Measurements from ENCODE around the gene COG2. TPM values are rescaled to one million over a fixed set of nuclear protein-coding genes. Genes with fewer than 3 reads are reported as not detected.
A peak's percentile ranks its signal among the peaks of the same experiment; 100 is the strongest.

Gene COG2
- total and polyA plus RNA-seq, 2 of the 13 experiments (the other 11 are each of a cell fraction or from before 2014, with no cell fraction given): 16.8 to 36.3 TPM

DNA sequence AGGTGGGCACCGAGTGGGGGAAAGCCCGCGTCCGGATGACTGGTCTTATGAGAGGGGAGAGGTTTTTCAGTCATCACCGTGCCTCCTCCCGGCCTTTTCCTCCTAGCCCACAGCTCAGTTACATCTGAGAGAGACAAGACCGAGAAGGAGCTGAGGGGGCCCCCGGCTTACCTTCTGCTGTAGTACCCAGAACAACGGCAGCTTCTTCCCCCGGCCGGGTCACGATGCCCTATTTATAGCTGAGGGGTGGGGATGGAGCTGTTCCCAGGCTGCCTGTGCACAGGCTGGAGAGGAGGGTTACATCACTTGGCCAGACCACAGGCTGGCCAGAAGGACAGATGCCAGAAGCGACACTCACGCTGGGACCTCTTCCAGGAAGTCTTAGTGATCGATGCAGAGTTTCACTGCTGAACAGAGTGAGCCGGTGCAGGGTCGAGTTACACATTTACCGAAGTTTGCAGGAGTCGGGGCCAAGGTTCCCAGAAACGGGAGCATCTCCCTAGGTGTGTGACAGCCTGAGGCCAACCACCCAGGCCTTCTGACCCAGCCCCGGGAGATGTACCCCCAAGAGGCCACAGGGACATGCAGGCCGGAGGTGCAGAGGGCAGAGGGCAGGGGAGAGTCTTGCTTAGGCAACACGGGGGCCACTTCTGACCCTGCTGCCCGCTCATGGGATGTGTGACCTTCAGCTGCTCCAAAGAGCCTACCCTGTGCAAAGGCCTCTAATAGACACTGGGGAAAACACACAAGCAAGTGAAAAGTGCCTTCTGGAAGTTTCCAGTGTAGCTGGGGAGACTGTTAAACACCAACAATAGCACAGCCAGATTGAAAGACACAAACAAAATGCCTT lies 71.9 kb downstream of the COG2 start, which contains the start of gene AGT (continued):
- TF ChIP-seq HNRNPUL1 (IDR thresholded peaks at IDR 0.05; ENCODE audit: low read depth, low read length): no peak
- no peak for TF ChIP-seq PTBP1 (IDR thresholded peaks at IDR 0.05; ENCODE audit: low read depth, low read length, poor library complexity, severe bottlenecking)
- TF ChIP-seq, protein P1, sequence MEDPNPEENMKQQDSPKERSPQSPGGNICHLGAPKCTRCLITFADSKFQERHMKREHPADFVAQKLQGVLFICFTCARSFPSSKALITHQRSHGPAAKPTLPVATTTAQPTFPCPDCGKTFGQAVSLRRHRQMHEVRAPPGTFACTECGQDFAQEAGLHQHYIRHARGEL (CRISPR knock-in tag; IDR thresholded peaks at IDR 0.05): 0 out of 2 replicates have a peak, but pooled peaks have one; percentile 53
- TF ChIP-seq RORA (CRISPR knock-in tag; IDR thresholded peaks at IDR 0.05): 0 out of 2 replicates have a peak, but pooled peaks have one; percentile 73
- TF ChIP-seq CHD2 (IDR thresholded peaks at IDR 0.05; ENCODE audit: low read depth, low read length): peak; percentile 37; the same call in 1 of the 2 replicates
- TF ChIP-seq, protein P2, sequence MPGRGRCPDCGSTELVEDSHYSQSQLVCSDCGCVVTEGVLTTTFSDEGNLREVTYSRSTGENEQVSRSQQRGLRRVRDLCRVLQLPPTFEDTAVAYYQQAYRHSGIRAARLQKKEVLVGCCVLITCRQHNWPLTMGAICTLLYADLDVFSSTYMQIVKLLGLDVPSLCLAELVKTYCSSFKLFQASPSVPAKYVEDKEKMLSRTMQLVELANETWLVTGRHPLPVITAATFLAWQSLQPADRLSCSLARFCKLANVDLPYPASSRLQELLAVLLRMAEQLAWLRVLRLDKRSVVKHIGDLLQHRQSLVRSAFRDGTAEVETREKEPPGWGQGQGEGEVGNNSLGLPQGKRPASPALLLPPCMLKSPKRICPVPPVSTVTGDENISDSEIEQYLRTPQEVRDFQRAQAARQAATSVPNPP (CRISPR knock-in tag; IDR thresholded peaks at IDR 0.05): peak; percentile 58; the same call in 1 of the 2 replicates
- TF ChIP-seq, protein P3, sequence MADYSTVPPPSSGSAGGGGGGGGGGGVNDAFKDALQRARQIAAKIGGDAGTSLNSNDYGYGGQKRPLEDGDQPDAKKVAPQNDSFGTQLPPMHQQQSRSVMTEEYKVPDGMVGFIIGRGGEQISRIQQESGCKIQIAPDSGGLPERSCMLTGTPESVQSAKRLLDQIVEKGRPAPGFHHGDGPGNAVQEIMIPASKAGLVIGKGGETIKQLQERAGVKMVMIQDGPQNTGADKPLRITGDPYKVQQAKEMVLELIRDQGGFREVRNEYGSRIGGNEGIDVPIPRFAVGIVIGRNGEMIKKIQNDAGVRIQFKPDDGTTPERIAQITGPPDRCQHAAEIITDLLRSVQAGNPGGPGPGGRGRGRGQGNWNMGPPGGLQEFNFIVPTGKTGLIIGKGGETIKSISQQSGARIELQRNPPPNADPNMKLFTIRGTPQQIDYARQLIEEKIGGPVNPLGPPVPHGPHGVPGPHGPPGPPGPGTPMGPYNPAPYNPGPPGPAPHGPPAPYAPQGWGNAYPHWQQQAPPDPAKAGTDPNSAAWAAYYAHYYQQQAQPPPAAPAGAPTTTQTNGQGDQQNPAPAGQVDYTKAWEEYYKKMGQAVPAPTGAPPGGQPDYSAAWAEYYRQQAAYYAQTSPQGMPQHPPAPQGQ (CRISPR knock-in tag; IDR thresholded peaks at IDR 0.05; ENCODE audit: borderline replicate concordance): peak; percentile 71; the same call in 1 of the 2 replicates
- TF ChIP-seq ZNF180 (CRISPR knock-in tag; IDR thresholded peaks at IDR 0.05; ENCODE audit: borderline replicate concordance, low read depth): no peak
- TF ChIP-seq ZNF83 (CRISPR knock-in tag; IDR thresholded peaks at IDR 0.05; ENCODE audit: borderline replicate concordance): no peak
- TF ChIP-seq ARNTL (CRISPR knock-in tag; IDR thresholded peaks at IDR 0.05): peak; percentile 96
- 0 out of 2 replicates have a peak, but pooled peaks have one; percentile 37 for TF ChIP-seq ZNF484 (CRISPR knock-in tag; IDR thresholded peaks at IDR 0.05; ENCODE audit: borderline replicate concordance, low read depth)
- no peak for TF ChIP-seq MTF1 (CRISPR knock-in tag; IDR thresholded peaks at IDR 0.05)
- peak; percentile 70 for TF ChIP-seq KMT2A (CRISPR knock-in tag; IDR thresholded peaks at IDR 0.05)
- TF ChIP-seq, protein P4, sequence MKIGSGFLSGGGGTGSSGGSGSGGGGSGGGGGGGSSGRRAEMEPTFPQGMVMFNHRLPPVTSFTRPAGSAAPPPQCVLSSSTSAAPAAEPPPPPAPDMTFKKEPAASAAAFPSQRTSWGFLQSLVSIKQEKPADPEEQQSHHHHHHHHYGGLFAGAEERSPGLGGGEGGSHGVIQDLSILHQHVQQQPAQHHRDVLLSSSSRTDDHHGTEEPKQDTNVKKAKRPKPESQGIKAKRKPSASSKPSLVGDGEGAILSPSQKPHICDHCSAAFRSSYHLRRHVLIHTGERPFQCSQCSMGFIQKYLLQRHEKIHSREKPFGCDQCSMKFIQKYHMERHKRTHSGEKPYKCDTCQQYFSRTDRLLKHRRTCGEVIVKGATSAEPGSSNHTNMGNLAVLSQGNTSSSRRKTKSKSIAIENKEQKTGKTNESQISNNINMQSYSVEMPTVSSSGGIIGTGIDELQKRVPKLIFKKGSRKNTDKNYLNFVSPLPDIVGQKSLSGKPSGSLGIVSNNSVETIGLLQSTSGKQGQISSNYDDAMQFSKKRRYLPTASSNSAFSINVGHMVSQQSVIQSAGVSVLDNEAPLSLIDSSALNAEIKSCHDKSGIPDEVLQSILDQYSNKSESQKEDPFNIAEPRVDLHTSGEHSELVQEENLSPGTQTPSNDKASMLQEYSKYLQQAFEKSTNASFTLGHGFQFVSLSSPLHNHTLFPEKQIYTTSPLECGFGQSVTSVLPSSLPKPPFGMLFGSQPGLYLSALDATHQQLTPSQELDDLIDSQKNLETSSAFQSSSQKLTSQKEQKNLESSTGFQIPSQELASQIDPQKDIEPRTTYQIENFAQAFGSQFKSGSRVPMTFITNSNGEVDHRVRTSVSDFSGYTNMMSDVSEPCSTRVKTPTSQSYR (CRISPR knock-in tag; IDR thresholded peaks at IDR 0.05; ENCODE audit: borderline replicate concordance): peak; percentile 79
- TF ChIP-seq, protein P5, sequence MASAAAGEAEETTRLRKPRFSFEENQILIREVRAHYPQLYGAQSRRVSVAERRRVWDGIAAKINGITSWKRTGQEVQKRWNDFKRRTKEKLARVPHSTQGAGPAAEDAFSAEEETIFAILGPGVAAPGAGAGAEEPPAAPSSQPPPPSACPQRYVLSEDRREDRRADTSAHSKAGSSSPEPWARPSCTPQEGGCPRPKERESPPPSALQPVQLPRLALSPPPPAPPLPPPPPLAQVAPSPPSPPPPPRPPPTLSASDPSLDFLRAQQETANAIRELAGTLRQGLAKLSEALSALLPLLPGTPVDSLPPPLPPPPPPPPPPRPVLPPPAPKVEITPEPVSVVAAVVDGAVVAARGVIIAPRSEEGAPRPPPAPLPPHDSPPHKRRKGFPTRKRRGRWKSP (CRISPR knock-in tag; IDR thresholded peaks at IDR 0.05): 0 out of 2 replicates have a peak, but pooled peaks have one; percentile 85
- peak; percentile 26; the same call in 1 of the 2 replicates for TF ChIP-seq ZNF780A (CRISPR knock-in tag; IDR thresholded peaks at IDR 0.05)
